Measurements from ENCODE around the gene ZBTB20.

DNA sequence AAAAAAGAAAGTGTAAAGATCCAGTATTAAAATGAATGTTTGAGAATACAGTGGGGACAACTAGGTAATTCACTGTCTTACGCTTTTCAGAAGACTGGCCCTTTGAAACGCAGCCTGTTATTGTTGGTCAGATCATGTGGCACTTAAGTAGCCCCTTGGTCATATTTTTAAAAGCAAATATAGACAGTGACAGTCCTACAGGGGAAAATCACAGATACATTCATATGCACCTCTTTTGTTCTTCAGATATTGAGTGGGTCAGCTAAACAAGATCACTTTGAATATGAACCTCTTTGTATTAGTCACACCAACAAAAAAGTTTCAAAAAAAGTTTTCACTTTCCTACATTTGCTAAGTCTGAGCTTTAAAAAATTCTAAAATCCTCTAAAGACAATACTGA lies 817.3 kb downstream of the ZBTB20 start:
- no peak for TF ChIP-seq CTCF (IDR thresholded peaks at IDR 0.05; ENCODE audit: low read length)
- TF ChIP-seq EZH2phosphoT487 (IDR thresholded peaks at IDR 0.05; ENCODE audit: low read length) = no peak
- TF ChIP-seq EZH2 (optimal IDR thresholded peaks at IDR 0.05; ENCODE audit: low read depth, low read length) = no peak

Data from MM.1S (cell line).